GM12878 (cell line): Measurements from ENCODE around the gene MAP3K5. TPM values are rescaled to one million over a fixed set of nuclear protein-coding genes. Genes with fewer than 3 reads are reported as not detected.

Experiments
- ATAC-seq: fragments of 200-7000 bp; cut with Tn5 transposase; 3 replicates; pipeline ENCODE4 v1.9.1; 2020; ENCODE audit warnings: mild to moderate bottlenecking, moderate library complexity
- BruUV-seq: library from RNA; stranded (reverse); fragments of 400-500 nt; replicated peaks from 2 replicates; lab custom pipeline; 2021; lab: Mats Ljungman, UMichigan
- CTCF ChIA-PET: fragments of 300-600 bp; sonication (Branson Sonifier 250); formaldehyde crosslinking; extraction: SDS; loops from one replicate; lab custom pipeline; 2021; ENCODE audit warnings: inconsistent platforms; lab: Yijun Ruan, JAX
- POLR2A ChIA-PET: fragments of 350-600 bp; formaldehyde crosslinking; extraction: SDS; loops from one replicate; lab custom pipeline; 2021; ENCODE audit warnings: inconsistent platforms; lab: Charles Lee
- RAD21 ChIA-PET: fragments of 300-600 bp; sonication (Branson Sonifier 250); formaldehyde crosslinking; loops from one replicate; lab custom pipeline; 2023; ENCODE audit warnings: antibody characterized with exemption; ENCODE audit not compliant: unreplicated experiment; lab: Charles Lee
- SMC1A ChIA-PET: fragments of 300-600 bp; sonication (Branson Sonifier 250); formaldehyde crosslinking; loops from one replicate; lab custom pipeline; 2023; ENCODE audit not compliant: unreplicated experiment, uncharacterized antibody; lab: Charles Lee
- DNase-seq: peaks from one replicate; pipeline ENCODE4 v3.0.0-alpha.2; 2011; ENCODE audit warnings: low read depth, low spot score
- FAIRE-seq: peaks from 3 replicates; lab custom pipeline; 2011; peaks lifted over from hg19 to GRCh38; lab: Jason Lieb, UNC
- H2AFZ ChIP-seq: 2 replicates; pipeline ENCODE4 v1.6.0; 2011; ENCODE audit warnings: low read depth, low read length, control low read depth; ENCODE audit not compliant: control insufficient read depth
- H3K27ac ChIP-seq: 2 replicates; pipeline ENCODE4 v1.5.1; 2011; ENCODE audit warnings: control low read depth; ENCODE audit not compliant: control insufficient read depth, insufficient read depth
- H3K27me3 ChIP-seq, 2 experiments: replicated peaks in 1 of 2; 2 replicates each; pipeline versions ENCODE4 v1.6.0 to v1.6.1; 2011; ENCODE audit warnings: low read length in 1 of 2; ENCODE audit not compliant: control insufficient read depth in 2 of 2, insufficient read depth in 2 of 2
- H3K36me3 ChIP-seq, 2 experiments: 2 replicates each; pipeline ENCODE4 v1.5.1; 2011; ENCODE audit warnings: low read length in 1 of 2; ENCODE audit not compliant: control insufficient read depth in 2 of 2, insufficient read depth in 2 of 2
- H3K4me1 ChIP-seq: 2 replicates; pipeline ENCODE4 v1.6.1; 2011; ENCODE audit warnings: mild to moderate bottlenecking, low read length, moderate library complexity, mixed read lengths; ENCODE audit not compliant: control insufficient read depth, insufficient read depth
- H3K4me2 ChIP-seq: 2 replicates; pipeline ENCODE4 v1.6.0; 2011; ENCODE audit warnings: control low read depth; ENCODE audit not compliant: control insufficient read depth, insufficient read depth
- H3K4me3 ChIP-seq: fragments of 200-600 bp; sonication (generic); 2 replicates; pipeline ENCODE4 v1.5.1; 2016
- H3K79me2 ChIP-seq: 2 replicates; pipeline ENCODE4 v1.6.0; 2011; ENCODE audit warnings: low read length; ENCODE audit not compliant: control insufficient read depth, insufficient read depth
- H3K9ac ChIP-seq: 2 replicates; pipeline ENCODE4 v1.8.0; 2011; ENCODE audit warnings: low read length, control low read depth, mixed read lengths; ENCODE audit not compliant: control insufficient read depth, insufficient read depth
- H3K9me3 ChIP-seq: replicated peaks from 3 replicates; pipeline ENCODE4 v1.5.1; 2011; ENCODE audit warnings: mild to moderate bottlenecking, low read length; ENCODE audit not compliant: control insufficient read depth, insufficient read depth
- H4K20me1 ChIP-seq: 2 replicates; pipeline ENCODE4 v1.6.0; 2011; ENCODE audit not compliant: control insufficient read depth, insufficient read depth
- ATF7 ChIP-seq: fragments of 450-650 bp; IDR thresholded peaks from 2 replicates; pipeline ENCODE4 v1.6.1; 2016; ENCODE audit warnings: low read depth, mild to moderate bottlenecking
- CHD4 ChIP-seq: fragments of 200-600 bp; sonication (generic); IDR thresholded peaks from 2 replicates; pipeline ENCODE4 v1.6.1; 2016; ENCODE audit warnings: mild to moderate bottlenecking
- E2F8 ChIP-seq: fragments of 450-650 bp; IDR thresholded peaks from 2 replicates; pipeline ENCODE4 v1.6.1; 2018; ENCODE audit warnings: mild to moderate bottlenecking, low read depth, moderate library complexity; ENCODE audit not compliant: partially characterized antibody
- E4F1 ChIP-seq: fragments of 450-650 bp; IDR thresholded peaks from 2 replicates; pipeline ENCODE4 v1.6.1; 2018; ENCODE audit warnings: borderline replicate concordance, mild to moderate bottlenecking; ENCODE audit not compliant: partially characterized antibody
- EED ChIP-seq: sonication (generic); IDR thresholded peaks from 2 replicates; pipeline ENCODE4 v1.6.1; 2016; ENCODE audit warnings: antibody characterized with exemption, low read depth
- EGR1 ChIP-seq, 2 experiments: IDR thresholded peaks; 1 replicate in 1 of 2; 2 replicates in 1 of 2; pipeline ENCODE4 v1.6.1; 2011 to 2012; ENCODE audit warnings: low read depth in 2 of 2, low read length in 2 of 2, borderline replicate concordance in 1 of 2, mild to moderate bottlenecking in 1 of 2, moderate library complexity in 1 of 2
- HDAC2 ChIP-seq: fragments of 200-600 bp; sonication (generic); IDR thresholded peaks from 2 replicates; pipeline ENCODE4 v1.6.1; 2017
- HSF1 ChIP-seq: fragments of 150-350 bp; IDR thresholded peaks from 2 replicates; pipeline ENCODE4 v1.6.1; 2014; ENCODE audit warnings: mild to moderate bottlenecking, low read depth, low read length
- SMARCA5 ChIP-seq: fragments of 450-650 bp; IDR thresholded peaks from 2 replicates; pipeline ENCODE4 v1.6.1; 2017; ENCODE audit warnings: mild to moderate bottlenecking
- SREBF1 ChIP-seq: IDR thresholded peaks from 2 replicates; pipeline ENCODE4 v1.6.1; 2012; ENCODE audit warnings: mild to moderate bottlenecking, low read length
- TBL1XR1 ChIP-seq: IDR thresholded peaks from 2 replicates; pipeline ENCODE4 v1.6.1; 2012; ENCODE audit warnings: low read depth, low read length, improper control_type of control experiment
- ZBED1 ChIP-seq: IDR thresholded peaks from 2 replicates; pipeline ENCODE4 v1.6.1; 2016; ENCODE audit warnings: borderline replicate concordance
- ZBTB4 ChIP-seq: fragments of 450-650 bp; formaldehyde crosslinking; IDR thresholded peaks from 2 replicates; pipeline ENCODE4 v1.4.0; 2022; ENCODE audit warnings: mild to moderate bottlenecking, moderate library complexity
- WGBS: methylation state at CpG from one replicate; pipeline ENCODE4 v1.1.6; 2016; ENCODE audit warnings: low lambda C conversion rate; ENCODE audit not compliant: insufficient replicate concordance, insufficient coverage; ENCODE audit errors: missing lambda C conversion rate; 5-methylcytosine and 5-hydroxymethylcytosine counted together
- in situ Hi-C: fragments of 300-500 bp; cut with MboI; formaldehyde crosslinking; loops from 9 replicates; pipeline ENCODE4 v1.14.3; 2018; ENCODE audit warnings: mixed read lengths
- intact Hi-C: fragments of 100-400 bp; cut with micrococcal nuclease; formaldehyde crosslinking; loops from one replicate; pipeline ENCODE4 v1.14.2; 2022; ENCODE audit not compliant: unreplicated experiment
- polyA plus RNA-seq, 11 experiments: library from polyadenylated mRNA; depleted of rRNA in 4 of 11; unstranded in 6 of 11; stranded (reverse) in 5 of 11; fragments of >200 nt; fragmentation: Nextera tagmentation in 4 of 11; fragmentation: Illumina TruSeq in 1 of 11; extraction: Ambion mirVana in 4 of 11; extraction: Trizol in 1 of 11; gene quantifications; 1 replicate in 1 of 11; 2 replicates in 10 of 11; pipeline versions ENCODE4 v1.2.1 to v1.2.3, GENCODE V29; 2011 to 2016; ENCODE audit warnings: inconsistent platforms in 2 of 11, missing spikeins in 2 of 11, low read depth in 1 of 11
- total RNA-seq, 4 experiments: library from RNA; depleted of rRNA in 3 of 4; stranded (reverse); fragments of >200 nt in 3 of 4; fragmentation: Illumina TruSeq in 1 of 4; extraction: Trizol in 1 of 4; gene quantifications; 2 replicates each; pipeline versions ENCODE4 v1.2.1 to v1.2.3, GENCODE V29; 2013 to 2021

Gene MAP3K5
- total and polyA plus RNA-seq, 10 of the 15 experiments (the other 5 are each of a cell fraction or from before 2014, with no cell fraction given) = 5.4 to 34.3 (median 26.4) TPM

- TF ChIP-seq TBL1XR1 (no peak), HSF1 (no peak), ZBED1 (no peak), SREBF1 (no peak)
- TF ChIP-seq, all 136 proteins: peak for 0
Measured at GRCh38 chr6:136567688-136568087, 224.6 kb downstream of the MAP3K5 start (continued).

- SMC1A ChIA-PET = interaction anchor here (1.4 kb wide), 1 partner anchor 13 kb away, joined by 3 read pairs; no protein-coding TSS in a partner anchor
- RAD21 ChIA-PET = no interaction called here
- H3K4me2 ChIP-seq = no peak overlapping the region
- no peaks in the 10 kb centered on the region for H3K4me1 ChIP-seq
- no peak for DNase-seq
- no peaks in the 10 kb centered on the region for H4K20me1 ChIP-seq
- 49% methylated on average over 2 of the region's 2 CpGs for WGBS
- intact Hi-C loops = no loop called here
- POLR2A ChIA-PET = interaction anchor here (0.5 to 0.9 kb wide), 2 partner anchors 27 to 293 kb away, joined by 3 to 5 read pairs; no protein-coding TSS in a partner anchor
- H3K9me3 ChIP-seq = peaks cover 2% of the 10 kb centered on the region; the same call in 1 of the 3 replicates
- TF ChIP-seq ATF7 (no peak), ZBTB4 (CRISPR knock-in tag) (no peak), EGR1 (IDR thresholded peaks at IDR 0.05; ENCODE audit: borderline replicate concordance in 1 of 2, low read depth in 2 of 2, low read length in 2 of 2) (no peak), SMARCA5 (no peak), CHD4 (no peak), HDAC2 (no peak), E2F8 (no peak), EED (no peak), E4F1 (no peak)
- TF ChIP-seq, all 136 proteins: peak for 0
- H3K9ac ChIP-seq = no peak overlapping the region
- CTCF ChIA-PET = interaction anchor here (0.8 to 1.3 kb wide), 4 partner anchors 9 to 341 kb away, joined by 3 to 4 read pairs (median 3); no protein-coding TSS in a partner anchor
- H2AFZ ChIP-seq = no peak overlapping the region
- FAIRE-seq (no peak), ATAC-seq (no peak)
- BruUV-seq = no TSS peak
- H3K27me3 ChIP-seq = no peaks in the 10 kb centered on the region
- peaks cover 5 to 32% of the 10 kb centered on the region in 2 experiments for H3K36me3 ChIP-seq
- in situ Hi-C loops = no loop called here
- no peak overlapping the region for H3K27ac ChIP-seq
- H3K4me3 ChIP-seq = no peak overlapping the region
- no peaks in the 10 kb centered on the region for H3K79me2 ChIP-seq
Measured at GRCh38 chr6:136566851-136567250, 225.4 kb downstream of the MAP3K5 start.
